Nephron (organoid): ENCODE data around the gene RCAN2.

ENCODE experiments used
- H3K27ac Mint-ChIP-seq, 3 experiments: 2 replicates each; pipeline ENCODE4 v1.8.0; 2020; ENCODE audit warnings: mixed read lengths in 3 of 3, mild to moderate bottlenecking in 2 of 3, moderate library complexity in 1 of 3
- H3K27me3 Mint-ChIP-seq: 2 replicates; pipeline ENCODE4 v1.8.0; 2021; ENCODE audit warnings: low read depth, mild to moderate bottlenecking, moderate library complexity, mixed read lengths
- H3K36me3 Mint-ChIP-seq: 2 replicates; pipeline ENCODE4 v1.8.0; 2020; ENCODE audit warnings: low read depth, mixed read lengths
- H3K4me1 Mint-ChIP-seq: 2 replicates; pipeline ENCODE4 v1.8.0; 2020; ENCODE audit warnings: mixed read lengths
- H3K4me3 Mint-ChIP-seq, 3 experiments: 2 replicates each; pipeline ENCODE4 v1.8.0; 2020; ENCODE audit warnings: mild to moderate bottlenecking in 3 of 3, mixed read lengths in 3 of 3, moderate library complexity in 2 of 3
- H3K9me3 Mint-ChIP-seq: 2 replicates; pipeline ENCODE4 v1.8.0; 2020; ENCODE audit warnings: mixed read lengths
- TF ChIP-seq, protein P1 (sequence below), 3 experiments: fragments of 200-600 bp; sonication (generic); IDR thresholded peaks; one replicate each; pipeline ENCODE4 v1.5.0; 2021; ENCODE audit warnings: antibody characterized with exemption in 3 of 3; ENCODE audit not compliant: unreplicated experiment in 3 of 3

RCAN2 gene

DNA sequence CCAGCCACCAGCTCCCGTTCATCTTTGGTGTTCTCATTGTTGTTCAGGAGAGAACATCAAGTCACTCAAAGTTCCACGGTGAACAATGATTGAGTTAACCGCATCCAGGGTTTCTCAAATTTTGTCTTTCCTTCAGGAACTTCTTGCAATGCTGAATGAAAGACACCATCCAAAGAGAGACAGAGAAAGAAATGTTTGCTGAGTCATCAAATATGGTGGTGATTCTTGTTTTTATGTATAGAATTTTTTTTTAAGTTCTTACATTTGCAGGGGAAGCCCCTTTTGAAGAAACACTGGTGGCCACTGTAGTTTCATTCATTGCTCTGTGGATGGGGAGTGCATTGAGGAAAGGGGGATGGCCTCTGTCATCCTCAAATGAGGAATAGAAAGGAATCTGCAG lies 258.1 kb downstream of the RCAN2 start:
- no peak overlapping the region for H3K4me3 Mint-ChIP-seq
- H3K4me1 Mint-ChIP-seq, result peaks cover 15% of the 10 kb centered on the region
- H3K9me3 Mint-ChIP-seq, result peaks cover 16% of the 10 kb centered on the region
- peaks cover 11% of the 10 kb centered on the region for H3K36me3 Mint-ChIP-seq
- H3K27me3 Mint-ChIP-seq, result peaks cover 16% of the 10 kb centered on the region
- TF ChIP-seq, protein P1, sequence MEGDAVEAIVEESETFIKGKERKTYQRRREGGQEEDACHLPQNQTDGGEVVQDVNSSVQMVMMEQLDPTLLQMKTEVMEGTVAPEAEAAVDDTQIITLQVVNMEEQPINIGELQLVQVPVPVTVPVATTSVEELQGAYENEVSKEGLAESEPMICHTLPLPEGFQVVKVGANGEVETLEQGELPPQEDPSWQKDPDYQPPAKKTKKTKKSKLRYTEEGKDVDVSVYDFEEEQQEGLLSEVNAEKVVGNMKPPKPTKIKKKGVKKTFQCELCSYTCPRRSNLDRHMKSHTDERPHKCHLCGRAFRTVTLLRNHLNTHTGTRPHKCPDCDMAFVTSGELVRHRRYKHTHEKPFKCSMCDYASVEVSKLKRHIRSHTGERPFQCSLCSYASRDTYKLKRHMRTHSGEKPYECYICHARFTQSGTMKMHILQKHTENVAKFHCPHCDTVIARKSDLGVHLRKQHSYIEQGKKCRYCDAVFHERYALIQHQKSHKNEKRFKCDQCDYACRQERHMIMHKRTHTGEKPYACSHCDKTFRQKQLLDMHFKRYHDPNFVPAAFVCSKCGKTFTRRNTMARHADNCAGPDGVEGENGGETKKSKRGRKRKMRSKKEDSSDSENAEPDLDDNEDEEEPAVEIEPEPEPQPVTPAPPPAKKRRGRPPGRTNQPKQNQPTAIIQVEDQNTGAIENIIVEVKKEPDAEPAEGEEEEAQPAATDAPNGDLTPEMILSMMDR (IDR thresholded peaks at IDR 0.05; ENCODE audit: unreplicated experiment in 3 of 3), result no peak
- no peak overlapping the region for H3K27ac Mint-ChIP-seq

DNA sequence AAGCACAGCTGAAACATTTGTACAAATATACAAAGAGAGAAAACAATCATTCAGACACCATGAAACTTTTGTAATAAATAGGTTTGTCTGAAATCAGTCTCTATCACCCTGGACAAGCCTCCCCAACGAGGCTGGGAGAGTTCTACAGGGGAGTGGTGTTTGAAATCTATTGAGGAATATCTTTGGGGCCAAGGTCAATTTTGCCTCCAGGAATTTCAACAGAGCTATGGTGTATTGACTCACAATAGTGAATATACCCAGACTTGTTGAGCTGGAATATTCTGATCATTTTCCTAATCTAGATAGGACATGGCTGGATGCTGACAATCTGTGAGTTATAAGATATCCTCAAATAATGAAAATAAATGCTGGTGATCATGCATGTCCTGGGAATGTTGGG lies 269.0 kb downstream of the RCAN2 start:
- H3K4me3 Mint-ChIP-seq, result no peak overlapping the region
- H3K27me3 Mint-ChIP-seq, result peaks cover 7% of the 10 kb centered on the region
- H3K4me1 Mint-ChIP-seq, result peaks cover 10% of the 10 kb centered on the region
- H3K36me3 Mint-ChIP-seq, result no peaks in the 10 kb centered on the region
- TF ChIP-seq, protein P1 (IDR thresholded peaks at IDR 0.05; ENCODE audit: unreplicated experiment in 3 of 3), result no peak
- H3K27ac Mint-ChIP-seq, result no peak overlapping the region
- peaks cover 7% of the 10 kb centered on the region for H3K9me3 Mint-ChIP-seq

DNA sequence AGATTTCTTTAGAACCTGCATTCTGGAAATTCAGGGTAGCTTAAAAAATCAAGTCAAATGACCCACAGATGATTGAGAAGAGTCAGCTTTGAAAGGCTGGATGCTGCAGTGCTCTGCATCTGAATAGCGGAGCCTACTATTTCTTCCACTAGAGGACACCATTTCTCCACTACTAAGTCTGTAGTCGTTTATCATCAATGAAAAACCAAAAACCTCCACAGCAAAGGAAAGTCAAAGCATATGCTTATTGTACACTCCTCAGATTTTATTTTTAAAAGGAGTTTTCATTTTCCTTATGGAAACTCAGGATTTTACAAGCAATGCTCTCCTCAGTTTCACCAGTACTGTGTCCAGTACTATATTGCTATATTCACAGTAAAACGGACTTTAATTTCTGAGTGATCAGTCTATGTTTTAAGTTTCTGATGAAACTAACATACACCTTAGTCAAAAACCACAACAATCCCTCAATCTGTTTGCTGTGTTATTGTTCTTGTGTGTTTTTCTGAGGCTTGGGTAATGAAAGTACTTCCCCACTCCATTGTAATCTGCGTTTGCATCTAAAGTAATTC lies 269.9 kb downstream of the RCAN2 start:
- Mint-ChIP-seq H3K27ac (peak overlapping the region in 1 of 3 experiments; percentile 21), H3K4me1 (peaks cover 10% of the 10 kb centered on the region), H3K36me3 (no peaks in the 10 kb centered on the region), H3K9me3 (peaks cover 4% of the 10 kb centered on the region), H3K4me3 (no peak overlapping the region), H3K27me3 (peaks cover 7% of the 10 kb centered on the region)
- TF ChIP-seq, protein P1 (IDR thresholded peaks at IDR 0.05; ENCODE audit: unreplicated experiment in 3 of 3), result peak; percentile 89 to 94 (median 91)

DNA sequence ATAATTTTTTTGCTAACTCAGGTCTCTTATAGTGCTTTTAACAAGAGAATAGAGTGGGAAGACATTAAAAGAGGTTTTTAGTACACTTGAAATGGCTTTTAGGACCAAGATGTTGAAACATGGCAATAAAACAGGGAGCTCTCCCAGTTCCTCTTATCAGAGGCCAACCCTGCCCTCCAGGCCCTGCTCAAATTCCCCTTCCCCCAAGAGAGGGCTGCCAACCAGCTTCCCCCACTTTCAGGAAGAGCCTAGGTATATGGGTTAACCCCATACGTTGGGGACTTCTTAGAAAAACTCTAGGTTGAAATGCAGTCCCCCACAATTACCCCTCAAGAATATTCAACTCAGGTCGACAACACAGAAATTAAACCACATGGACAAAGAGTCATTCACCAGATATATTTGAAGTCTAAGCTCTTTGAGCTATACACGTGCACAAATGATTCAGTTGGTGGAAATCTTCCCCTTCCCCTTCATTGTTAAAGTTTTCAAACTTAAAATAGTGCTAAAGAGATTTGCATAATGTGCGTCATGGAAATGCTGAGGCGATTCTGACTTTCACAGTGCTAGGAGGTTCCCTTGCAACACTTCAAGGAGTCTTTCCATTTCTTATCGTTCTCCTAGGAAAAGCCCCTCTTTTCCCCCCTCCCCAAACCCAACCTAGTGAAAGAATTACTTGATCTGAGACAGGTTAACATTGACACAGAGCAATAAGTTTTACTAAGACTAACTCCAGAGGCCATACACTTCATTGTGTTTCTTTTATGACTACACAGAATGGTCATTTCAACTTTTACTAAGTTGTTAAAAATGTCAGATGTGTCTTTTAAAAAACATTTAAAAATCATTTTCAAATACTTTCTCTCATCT lies 270.7 kb downstream of the RCAN2 start:
- Mint-ChIP-seq H3K4me3 (no peak overlapping the region), H3K27me3 (peaks cover 7% of the 10 kb centered on the region), H3K9me3 (no peaks in the 10 kb centered on the region), H3K36me3 (no peaks in the 10 kb centered on the region), H3K27ac (no peak overlapping the region), H3K4me1 (peaks cover 10% of the 10 kb centered on the region)
- TF ChIP-seq, protein P1 (IDR thresholded peaks at IDR 0.05; ENCODE audit: unreplicated experiment in 3 of 3), result no peak

DNA sequence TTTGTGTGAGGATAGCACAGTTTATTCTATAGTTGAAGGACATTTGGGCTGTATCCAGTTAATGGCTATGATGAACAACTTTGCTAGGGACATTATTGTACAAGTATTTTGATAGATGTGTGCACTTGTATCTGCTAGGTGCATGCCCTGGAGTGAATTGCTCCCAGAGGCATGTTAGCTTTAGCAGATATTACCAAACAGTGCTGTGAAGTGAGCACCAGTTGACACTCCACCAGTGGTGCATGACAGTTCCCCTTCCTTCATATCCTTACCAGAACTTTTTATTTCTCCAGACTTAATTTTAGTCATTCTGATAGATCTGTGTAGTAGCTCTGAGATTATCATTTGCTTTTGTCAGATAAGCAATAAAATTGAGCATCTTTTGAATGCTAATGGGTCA lies 271.6 kb downstream of the RCAN2 start:
- Mint-ChIP-seq H3K4me1 (peaks cover 15% of the 10 kb centered on the region), H3K36me3 (no peaks in the 10 kb centered on the region), H3K4me3 (no peak overlapping the region), H3K27ac (no peak overlapping the region), H3K9me3 (no peaks in the 10 kb centered on the region), H3K27me3 (peaks cover 7% of the 10 kb centered on the region)
- TF ChIP-seq, protein P1 (IDR thresholded peaks at IDR 0.05; ENCODE audit: unreplicated experiment in 3 of 3), result no peak
